Measurements from ENCODE around the gene UNK.
A peak's percentile ranks its signal among the peaks of the same experiment; 100 is the strongest.
"Not testable (repeated sequence)": the region's sequence is repeated elsewhere in the genome, so short reads cannot be mapped to it uniquely, and the experiment has no call there.

The UNK gene

DNA sequence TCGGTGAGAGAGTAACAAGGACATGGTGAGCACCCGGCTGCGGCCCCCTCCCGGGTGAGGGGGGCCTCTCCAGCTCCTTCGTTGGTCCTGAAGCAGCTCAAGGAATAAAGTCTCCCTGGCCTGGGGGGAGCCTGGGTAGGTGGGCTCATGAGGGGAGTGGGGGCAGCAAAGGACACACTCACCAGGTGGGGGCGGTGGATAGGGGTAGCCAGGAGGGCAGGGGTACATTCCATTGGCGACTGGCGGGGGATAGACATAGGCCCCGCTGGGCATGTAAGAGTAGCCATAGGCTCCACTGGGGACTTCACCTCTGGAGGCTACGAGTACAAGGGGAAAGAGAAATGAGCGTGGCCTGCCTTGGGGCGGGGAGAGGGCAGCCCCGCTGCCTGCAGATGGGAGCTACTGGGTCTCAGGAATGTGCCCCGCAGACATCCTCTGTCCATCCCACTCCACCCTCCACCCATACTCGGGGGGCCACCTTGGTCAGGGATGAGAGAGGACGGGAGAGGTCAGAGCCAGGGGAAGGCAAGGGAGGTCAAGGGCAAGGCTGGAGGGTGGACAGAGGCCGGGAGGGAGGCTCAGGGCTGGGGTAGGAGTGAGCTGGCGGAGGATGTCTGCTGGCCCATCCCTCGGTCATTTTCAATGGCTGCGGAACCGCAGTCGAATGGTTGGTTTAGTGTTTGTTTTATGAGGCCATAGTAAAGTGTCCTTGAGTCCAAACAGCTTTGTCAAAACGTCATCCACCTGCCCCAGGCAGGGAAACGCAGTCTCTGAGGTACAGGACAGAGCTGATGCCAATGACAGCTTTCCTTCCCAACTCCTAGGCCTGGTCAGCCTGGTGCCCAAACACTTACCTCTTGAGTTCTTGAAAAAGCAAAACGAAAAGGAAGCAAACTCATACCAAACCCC lies 63.3 kb downstream of the UNK start:
- no peak for DNase-seq

DNA sequence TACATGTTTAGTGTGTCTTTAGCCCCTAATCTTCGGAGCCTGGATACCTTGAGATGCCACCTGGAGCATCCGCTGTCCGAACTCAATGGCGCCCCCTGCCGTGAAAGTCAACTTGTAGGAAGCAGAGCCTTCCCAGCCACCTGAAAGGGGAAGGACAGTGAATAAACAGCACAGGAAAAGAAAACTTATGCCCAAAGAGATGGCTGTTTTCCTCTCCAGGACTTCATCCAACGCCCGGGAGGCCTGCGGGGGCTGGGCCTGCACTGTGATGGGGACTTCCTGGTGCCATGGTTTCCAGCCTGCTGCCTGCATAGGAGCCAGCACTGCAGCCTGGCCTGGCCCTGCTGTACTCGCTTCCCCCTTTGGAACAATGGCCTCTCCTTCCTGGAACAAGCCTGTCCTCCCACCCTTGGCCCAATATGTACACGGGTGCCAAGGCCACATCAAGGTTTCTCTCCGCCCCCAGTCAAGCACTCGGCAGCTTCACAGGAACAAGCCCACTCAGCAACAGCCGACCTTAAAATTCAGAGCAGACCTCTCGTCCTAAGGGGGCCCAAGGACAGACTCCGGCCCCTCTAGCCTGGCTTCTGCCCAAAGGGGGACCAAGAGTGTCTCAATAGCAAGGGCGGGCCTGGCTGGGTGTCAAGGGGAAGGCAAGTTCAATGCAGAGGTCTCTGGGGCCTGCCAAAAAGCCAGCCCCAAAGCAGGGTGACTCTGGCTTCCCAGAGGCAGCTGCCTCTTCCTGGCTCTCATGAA lies 64.1 kb downstream of the UNK start:
- peak in 49 of 56 donors; percentile 17 to 88 (median 72) for DNase-seq

- no peak for DNase-seq
Measured at GRCh38 chr17:75849279-75849646, 64.7 kb downstream of the UNK start.

- DNase-seq: peak in 1 of 56 donors; percentile 19
Measured at GRCh38 chr17:75849724-75850123, 65.1 kb downstream of the UNK start.

GRCh38 chr17:75850928-75851692 lies 66.5 kb downstream of the UNK start:
- peak in 37 of 56 donors; percentile 13 to 84 (median 52) for DNase-seq

DNA sequence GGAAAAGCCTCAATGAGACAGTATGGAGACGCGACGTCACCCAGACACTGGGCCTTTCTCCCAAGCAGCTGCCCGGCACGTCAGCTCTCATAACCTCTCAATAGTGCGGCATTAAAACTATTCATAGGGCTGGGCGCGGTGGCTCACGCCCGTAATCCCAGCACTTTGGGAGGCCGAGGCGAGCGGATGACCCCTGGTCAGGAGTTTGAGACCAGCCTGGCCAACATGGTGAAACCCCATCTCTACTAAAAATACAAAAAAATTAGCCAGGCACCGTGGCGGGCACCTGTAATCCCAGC lies 67.0 kb downstream of the UNK start:
- peak in 9 of 56 donors; percentile 30 to 64 (median 45) for DNase-seq

DNA sequence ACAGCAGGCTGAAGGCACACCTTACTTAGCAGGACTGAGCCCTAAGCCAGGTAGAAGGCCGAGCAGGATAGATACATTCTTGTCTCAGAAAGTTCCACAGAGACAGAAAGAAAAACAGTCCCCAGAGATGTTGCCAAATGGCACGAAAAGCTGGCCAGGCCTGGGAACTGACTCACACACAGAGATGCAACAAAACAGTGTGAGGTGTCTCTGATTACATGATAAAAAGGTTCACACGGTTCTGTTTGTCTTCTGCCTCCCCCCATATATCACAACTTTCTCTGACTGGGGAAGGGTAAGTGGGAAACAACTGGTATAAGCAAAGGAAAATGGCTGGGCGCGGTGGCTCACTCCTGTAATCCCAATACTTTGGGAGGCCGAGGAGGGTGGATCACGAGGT lies 68.8 kb downstream of the UNK start:
- no peak for DNase-seq

GRCh38 chr17:75854101-75854748 lies 69.6 kb downstream of the UNK start:
- DNase-seq: peak in 2 of 56 donors; percentile 15 to 20

DNA sequence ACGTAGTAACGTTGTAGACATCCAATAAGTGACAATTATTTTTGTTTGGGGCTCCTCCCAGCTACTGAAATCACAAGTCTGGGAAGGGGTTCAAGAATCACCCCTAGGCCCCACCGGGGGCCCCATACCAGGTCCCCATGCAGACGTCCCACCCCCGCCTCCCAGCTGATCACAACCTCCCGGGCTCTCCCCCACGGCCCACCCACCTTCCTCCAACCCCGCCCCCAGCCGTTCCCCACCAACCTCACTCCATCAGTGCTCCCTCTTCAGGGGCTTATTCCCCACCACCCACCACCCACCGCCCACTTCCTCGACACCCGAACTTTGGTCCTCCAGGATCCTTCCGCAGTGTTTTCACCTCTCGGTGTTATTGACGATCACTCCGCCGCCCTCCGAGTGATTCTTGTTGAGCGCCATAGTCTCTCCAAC lies 70.3 kb downstream of the UNK start:
- peak in 7 of 56 donors; percentile 48 to 83 (median 73) for DNase-seq

DNA sequence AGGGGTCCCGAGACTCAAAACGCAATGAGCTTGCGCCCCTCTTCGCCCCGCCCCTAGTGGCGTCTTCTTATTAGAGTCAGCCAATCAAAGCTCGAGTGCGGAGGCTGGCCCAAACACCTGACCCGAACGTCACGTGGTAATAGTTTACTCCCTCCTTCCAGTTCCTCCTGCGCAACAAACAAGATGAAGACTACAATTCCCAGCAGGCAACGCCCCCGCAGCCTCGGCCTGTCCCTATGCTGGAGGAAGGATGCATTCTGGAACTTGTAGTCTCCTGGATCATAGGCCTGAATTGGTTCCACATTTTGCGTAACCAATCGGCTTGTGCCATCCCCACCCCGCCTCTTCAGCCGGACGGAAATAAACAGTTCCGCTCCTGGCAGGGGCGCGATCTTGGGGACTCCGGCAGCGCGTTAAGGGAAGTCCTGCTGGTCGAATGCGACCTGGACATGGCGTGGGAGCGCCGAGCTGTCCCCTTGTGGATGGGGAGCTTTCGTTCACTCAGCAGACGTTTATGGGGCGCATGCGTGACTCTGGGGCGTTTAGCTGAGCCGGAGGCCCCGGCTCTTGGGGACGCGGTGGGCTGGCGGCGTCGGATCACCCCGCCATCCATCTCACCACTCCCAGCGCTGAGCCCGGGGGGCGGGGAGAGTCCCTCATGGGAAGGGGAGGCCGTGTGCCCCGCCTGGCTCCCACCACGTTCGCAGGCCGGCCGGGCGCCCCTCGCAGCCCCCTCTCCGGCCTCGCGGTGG lies 70.9 kb downstream of the UNK start, which contains the start of gene WBP2:
WBP2 (minus strand) TSS at position 26 of the 752 bp plus-strand sequence. CDS start 38 bp downstream, outside the sequence.
- DNase-seq: peak; percentile 57 to 100 (median 99)

GRCh38 chr17:75856062-75856756 lies 71.6 kb downstream of the UNK start:
- DNase-seq: peak in 15 of 56 donors; percentile 29 to 79 (median 63)

DNA sequence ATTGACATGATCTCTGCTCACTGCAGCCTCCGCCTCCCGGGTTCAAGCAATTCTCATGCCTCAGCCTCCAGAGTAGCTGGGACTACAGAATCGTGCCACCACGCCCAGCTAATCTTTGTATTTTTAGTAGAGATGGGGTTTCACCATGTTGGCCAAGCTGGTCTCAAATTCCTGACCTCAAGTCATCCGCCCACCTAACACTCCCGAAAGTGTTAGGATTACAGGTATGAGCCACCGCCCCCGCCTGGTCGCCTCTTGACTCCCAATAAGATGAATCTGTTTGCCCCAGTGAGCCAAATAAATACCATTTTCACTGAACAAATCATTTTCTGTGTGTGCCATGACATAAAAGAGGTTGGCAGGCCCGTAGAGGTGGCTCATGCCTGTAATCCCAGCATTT lies 74.8 kb downstream of the UNK start:
- not testable (repeated sequence) for DNase-seq

GRCh38 chr17:75861927-75862317 lies 77.3 kb downstream of the UNK start:
- no peak for DNase-seq

DNA sequence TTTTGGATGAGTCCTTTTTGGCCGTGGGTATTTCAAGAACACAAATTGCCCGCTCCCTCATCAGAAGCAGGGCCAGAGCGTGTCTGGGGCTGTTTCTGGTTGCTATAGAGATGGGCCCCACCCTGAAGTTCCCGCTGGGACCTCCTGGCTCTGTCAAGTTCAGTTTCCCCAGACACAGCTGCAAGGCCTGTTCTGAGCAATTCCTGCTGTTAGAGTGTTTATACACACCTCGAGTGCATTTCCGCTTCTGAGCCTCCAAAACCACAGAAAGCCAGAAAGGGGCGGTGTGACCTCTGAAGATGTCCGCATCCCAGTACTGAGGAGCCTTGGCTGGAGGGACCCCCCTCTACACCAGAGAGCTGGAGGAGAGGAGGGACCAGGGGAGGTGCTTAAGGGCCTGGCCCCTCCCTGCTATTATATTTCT lies 79.9 kb downstream of the UNK start:
- no peak for DNase-seq

DNA sequence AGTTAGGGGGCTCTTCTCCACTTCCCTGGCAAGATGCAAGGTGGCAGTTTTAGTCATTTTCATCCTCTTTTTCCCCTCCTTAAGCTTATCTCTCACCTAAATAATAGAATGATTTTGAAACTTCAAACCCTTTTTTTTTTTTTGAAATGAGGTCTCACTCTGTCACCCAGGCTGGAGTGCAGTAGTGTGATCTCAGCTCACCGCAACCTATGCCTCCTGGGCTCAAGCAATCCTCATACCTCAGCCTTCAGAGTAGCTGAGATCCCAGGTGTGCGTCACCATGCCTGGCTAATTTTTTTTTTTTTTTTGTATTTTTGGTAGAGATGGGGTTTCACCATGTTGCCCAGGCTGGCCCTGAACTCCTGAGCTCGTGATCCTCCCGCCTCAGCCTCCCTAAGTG lies 80.3 kb downstream of the UNK start:
- DNase-seq: not testable (repeated sequence)

GRCh38 chr17:75865404-75866188 lies 81.0 kb downstream of the UNK start:
- not testable (repeated sequence) for DNase-seq

DNA sequence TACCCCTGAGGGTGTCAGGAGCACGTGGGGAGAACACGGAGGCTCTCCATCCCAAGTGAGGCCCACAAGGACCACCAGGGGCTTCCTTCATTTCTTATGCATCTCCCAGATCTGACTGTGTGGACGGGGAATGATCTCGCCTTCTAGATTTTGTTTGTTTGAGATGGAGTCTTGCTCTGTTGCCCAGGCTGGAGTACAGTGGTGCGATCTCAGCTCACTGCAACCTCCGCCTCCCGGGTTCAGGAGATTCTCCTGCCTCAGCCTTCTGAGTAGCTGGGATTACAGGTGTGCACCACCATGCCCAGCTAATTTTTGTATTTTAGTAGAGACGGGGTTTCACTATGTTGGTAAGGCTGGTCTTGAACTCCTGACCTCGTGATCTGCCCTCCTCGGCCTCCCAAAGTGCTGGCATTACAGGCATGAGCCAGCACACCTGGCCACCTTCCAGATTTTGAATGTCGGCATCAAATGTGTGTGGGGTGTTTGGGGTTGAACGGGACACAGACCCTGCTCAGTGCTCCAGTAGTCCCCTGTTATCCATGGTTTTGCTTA lies 84.2 kb downstream of the UNK start:
- DNase-seq: peak in 2 of 56 donors; percentile 71 to 73
